Caco-2 (cell line): ENCODE results near the gene CDS1. TPM values are rescaled to one million over a fixed set of nuclear protein-coding genes. Genes with fewer than 3 reads are reported as not detected.
A peak's percentile ranks its signal among the peaks of the same experiment; 100 is the strongest.

ENCODE experiments used
- BruUV-seq: library from RNA; stranded (reverse); fragments of 400-500 nt; replicated peaks from 2 replicates; lab custom pipeline; 2021; lab: Mats Ljungman, UMichigan
- CTCF ChIA-PET: fragments of 300-600 bp; sonication (Branson Sonifier 250); formaldehyde crosslinking; loops from one replicate; lab custom pipeline; 2022; ENCODE audit warnings: antibody characterized with exemption; lab: Charles Lee
- POLR2A ChIA-PET: fragments of 300-600 bp; sonication (Branson Sonifier 250); formaldehyde crosslinking; loops from one replicate; lab custom pipeline; 2022; ENCODE audit warnings: antibody characterized with exemption; lab: Charles Lee
- DNase-seq, 2 experiments: peaks; one replicate each; pipeline versions ENCODE4 v3.0.0 to v3.0.0-alpha.2; 2020 to 2022
- H3K27me3 ChIP-seq: replicated peaks from 2 replicates; pipeline ENCODE4 v1.6.0; 2011; ENCODE audit warnings: low read length; ENCODE audit not compliant: control insufficient read depth, insufficient read depth
- H3K36me3 ChIP-seq: 2 replicates; pipeline ENCODE4 v1.5.1; 2011; ENCODE audit warnings: low read length; ENCODE audit not compliant: control insufficient read depth, insufficient read depth
- H3K4me1 ChIP-seq: fragments of 250-450 bp; sonication (Bioruptor Pico); 2 replicates; pipeline ENCODE4 v1.5.1; 2020; ENCODE audit warnings: mild to moderate bottlenecking
- H3K4me3 ChIP-seq: 2 replicates; pipeline ENCODE4 v1.5.1; 2011; ENCODE audit warnings: low read depth, mild to moderate bottlenecking, control low read depth, low read length
- H3K9me3 ChIP-seq: fragments of 250-450 bp; sonication (Bioruptor Pico); 2 replicates; pipeline ENCODE4 v1.5.1; 2020; ENCODE audit warnings: mild to moderate bottlenecking, moderate library complexity
- H3K27ac Mint-ChIP-seq: one replicate; pipeline ENCODE4 v1.8.0; 2022; ENCODE audit warnings: mixed read lengths; ENCODE audit not compliant: unreplicated experiment
- H3K27me3 Mint-ChIP-seq: one replicate; pipeline ENCODE4 v1.8.0; 2022; ENCODE audit warnings: mixed read lengths; ENCODE audit not compliant: insufficient read depth, unreplicated experiment
- H3K36me3 Mint-ChIP-seq: one replicate; pipeline ENCODE4 v1.8.0; 2022; ENCODE audit warnings: mild to moderate bottlenecking, mixed read lengths; ENCODE audit not compliant: insufficient read depth, unreplicated experiment
- H3K4me1 Mint-ChIP-seq: one replicate; pipeline ENCODE4 v1.8.0; 2022; ENCODE audit warnings: low read depth, mixed read lengths; ENCODE audit not compliant: unreplicated experiment
- H3K4me3 Mint-ChIP-seq: one replicate; pipeline ENCODE4 v1.8.0; 2022; ENCODE audit warnings: mild to moderate bottlenecking, moderate library complexity, mixed read lengths; ENCODE audit not compliant: unreplicated experiment
- H3K9me3 Mint-ChIP-seq: one replicate; pipeline ENCODE4 v1.8.0; 2022; ENCODE audit warnings: mixed read lengths; ENCODE audit not compliant: unreplicated experiment
- intact Hi-C: fragments of 100-400 bp; cut with micrococcal nuclease; formaldehyde crosslinking; loops from one replicate; pipeline ENCODE4 v1.10.0; 2022; ENCODE audit not compliant: unreplicated experiment
- total RNA-seq: library from RNA; stranded (reverse); gene quantifications from 2 replicates; pipeline ENCODE4 v1.2.3, GENCODE V29; 2022
- TF ChIP-seq, protein P1 (sequence below), 2 experiments: fragments of 200-600 bp in 1 of 2; IDR thresholded peaks; 1 replicate in 1 of 2; 2 replicates in 1 of 2; pipeline versions ENCODE4 v1.5.1 to v1.8.0; 2011 to 2022; ENCODE audit warnings: antibody characterized with exemption in 1 of 2, control low read depth in 1 of 2, inconsistent platforms in 1 of 2, low read depth in 1 of 2, low read length in 1 of 2, mild to moderate bottlenecking in 1 of 2, moderate library complexity in 1 of 2; ENCODE audit not compliant: insufficient read depth in 1 of 2, severe bottlenecking in 1 of 2, unreplicated experiment in 1 of 2

The CDS1 gene
- total RNA-seq, 1 experiment from 2014 or later: 18.1 TPM

- Mint-ChIP-seq H3K27ac (peak overlapping the region; percentile 1), H3K9me3 (no peaks in the 10 kb centered on the region), H3K4me3 (no peak overlapping the region), H3K36me3 (peaks cover 16% of the 10 kb centered on the region), H3K4me1 (no peaks in the 10 kb centered on the region), H3K27me3 (no peaks in the 10 kb centered on the region)
- no peaks in the 10 kb centered on the region for H3K4me1 ChIP-seq
- no TSS peak for BruUV-seq
- no peak for DNase-seq
- no peaks in the 10 kb centered on the region for H3K27me3 ChIP-seq
- CTCF ChIA-PET: no interaction called here
- TF ChIP-seq, protein P1, sequence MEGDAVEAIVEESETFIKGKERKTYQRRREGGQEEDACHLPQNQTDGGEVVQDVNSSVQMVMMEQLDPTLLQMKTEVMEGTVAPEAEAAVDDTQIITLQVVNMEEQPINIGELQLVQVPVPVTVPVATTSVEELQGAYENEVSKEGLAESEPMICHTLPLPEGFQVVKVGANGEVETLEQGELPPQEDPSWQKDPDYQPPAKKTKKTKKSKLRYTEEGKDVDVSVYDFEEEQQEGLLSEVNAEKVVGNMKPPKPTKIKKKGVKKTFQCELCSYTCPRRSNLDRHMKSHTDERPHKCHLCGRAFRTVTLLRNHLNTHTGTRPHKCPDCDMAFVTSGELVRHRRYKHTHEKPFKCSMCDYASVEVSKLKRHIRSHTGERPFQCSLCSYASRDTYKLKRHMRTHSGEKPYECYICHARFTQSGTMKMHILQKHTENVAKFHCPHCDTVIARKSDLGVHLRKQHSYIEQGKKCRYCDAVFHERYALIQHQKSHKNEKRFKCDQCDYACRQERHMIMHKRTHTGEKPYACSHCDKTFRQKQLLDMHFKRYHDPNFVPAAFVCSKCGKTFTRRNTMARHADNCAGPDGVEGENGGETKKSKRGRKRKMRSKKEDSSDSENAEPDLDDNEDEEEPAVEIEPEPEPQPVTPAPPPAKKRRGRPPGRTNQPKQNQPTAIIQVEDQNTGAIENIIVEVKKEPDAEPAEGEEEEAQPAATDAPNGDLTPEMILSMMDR (IDR thresholded peaks at IDR 0.05; ENCODE audit: insufficient read depth in 1 of 2, low read depth in 1 of 2, low read length in 1 of 2, severe bottlenecking in 1 of 2, unreplicated experiment in 1 of 2): no peak
- POLR2A ChIA-PET: no interaction called here
- intact Hi-C loops: no loop called here
- no peaks in the 10 kb centered on the region for H3K36me3 ChIP-seq
- H3K4me3 ChIP-seq: no peak overlapping the region
- H3K9me3 ChIP-seq: no peaks in the 10 kb centered on the region
Measured at GRCh38 chr4:84614891-84615290, 32.0 kb downstream of the CDS1 start.

GRCh38 chr4:84615355-84615754 is 32.4 kb downstream of the CDS1 start:
- POLR2A ChIA-PET: no interaction called here
- H3K36me3 Mint-ChIP-seq: peaks cover 11% of the 10 kb centered on the region
- H3K9me3 Mint-ChIP-seq: no peaks in the 10 kb centered on the region

DNA sequence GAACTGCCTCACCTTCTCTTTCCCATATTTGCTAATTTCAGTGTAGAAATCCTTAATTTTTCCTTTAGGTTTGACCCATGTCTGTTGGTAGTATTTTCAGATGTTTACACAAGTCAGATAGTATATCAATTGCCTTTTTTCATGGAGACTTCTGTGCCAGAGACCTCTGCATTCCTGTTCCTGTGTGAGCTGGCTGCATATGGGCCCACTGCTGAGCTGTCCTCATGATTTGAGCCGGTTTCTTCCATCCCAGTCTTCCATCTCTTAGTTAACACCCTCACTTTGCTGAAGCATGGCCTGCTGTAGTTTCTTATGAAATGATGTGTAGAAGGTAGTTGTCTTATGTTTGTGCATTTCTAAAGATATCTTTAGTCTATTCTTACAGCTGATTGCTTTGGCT is 40.0 kb downstream of the CDS1 start:
- BruUV-seq: no TSS peak
- Mint-ChIP-seq H3K4me3 (no peak overlapping the region), H3K4me1 (peaks cover 7% of the 10 kb centered on the region), H3K9me3 (no peaks in the 10 kb centered on the region), H3K27me3 (no peaks in the 10 kb centered on the region), H3K27ac (no peak overlapping the region), H3K36me3 (peaks cover 19% of the 10 kb centered on the region)
- Histone ChIP-seq H3K27me3 (no peaks in the 10 kb centered on the region), H3K36me3 (no peaks in the 10 kb centered on the region), H3K4me3 (no peak overlapping the region), H3K4me1 (no peaks in the 10 kb centered on the region), H3K9me3 (no peaks in the 10 kb centered on the region)
- ChIA-PET POLR2A (no interaction called here), CTCF (no interaction called here)
- intact Hi-C loops: no loop called here
- no peak for DNase-seq
- TF ChIP-seq, protein P1 (IDR thresholded peaks at IDR 0.05; ENCODE audit: insufficient read depth in 1 of 2, low read depth in 1 of 2, low read length in 1 of 2, severe bottlenecking in 1 of 2, unreplicated experiment in 1 of 2): no peak

More at GRCh38 chr4:84615355-84615754, 32.4 kb downstream of the CDS1 start:
- CTCF ChIA-PET: no interaction called here
- TF ChIP-seq, protein P1 (IDR thresholded peaks at IDR 0.05; ENCODE audit: insufficient read depth in 1 of 2, low read depth in 1 of 2, low read length in 1 of 2, severe bottlenecking in 1 of 2, unreplicated experiment in 1 of 2): no peak
- H3K4me3 ChIP-seq: no peak overlapping the region
- H3K36me3 ChIP-seq: no peaks in the 10 kb centered on the region
- no peaks in the 10 kb centered on the region for H3K27me3 Mint-ChIP-seq
- no peaks in the 10 kb centered on the region for H3K27me3 ChIP-seq
- H3K4me1 ChIP-seq: no peaks in the 10 kb centered on the region
- DNase-seq: no peak
- BruUV-seq: no TSS peak
- H3K9me3 ChIP-seq: no peaks in the 10 kb centered on the region
- no peaks in the 10 kb centered on the region for H3K4me1 Mint-ChIP-seq
- intact Hi-C loops: no loop called here
- H3K4me3 Mint-ChIP-seq: no peak overlapping the region
- H3K27ac Mint-ChIP-seq: peak overlapping the region; percentile 1
